Ectodermal cell (in vitro differentiated cells): Measurements from ENCODE around the gene NAMPT.

Source experiments
- H3K27ac ChIP-seq: 2 replicates; pipeline ENCODE4 v1.7.0; 2013; ENCODE audit warnings: mild to moderate bottlenecking, low read depth, low read length; ENCODE audit not compliant: insufficient read depth, poor library complexity, severe bottlenecking
- H3K27me3 ChIP-seq: 2 replicates; pipeline ENCODE4 v1.7.0; 2013; ENCODE audit warnings: mild to moderate bottlenecking, low read length; ENCODE audit not compliant: insufficient read depth, control insufficient read depth, poor library complexity, severe bottlenecking
- H3K36me3 ChIP-seq: one replicate; pipeline ENCODE4 v1.7.0; 2013; ENCODE audit warnings: low read length; ENCODE audit not compliant: control insufficient read depth, insufficient read depth
- H3K4me1 ChIP-seq: one replicate; pipeline ENCODE4 v1.7.0; 2013; ENCODE audit warnings: low read length; ENCODE audit not compliant: control insufficient read depth, insufficient read depth
- H3K4me3 ChIP-seq: 2 replicates; pipeline ENCODE4 v1.7.0; 2013; ENCODE audit warnings: low read depth, low read length, control low read depth; ENCODE audit not compliant: insufficient read depth
- H3K9me3 ChIP-seq: 2 replicates; pipeline ENCODE4 v1.7.0; 2013; ENCODE audit warnings: mild to moderate bottlenecking, low read length, moderate library complexity; ENCODE audit not compliant: control insufficient read depth
- WGBS, 2 experiments: methylation state at CpG; one replicate each; pipeline ENCODE4 v1.1.7; 2013; ENCODE audit warnings: missing lambda C conversion rate in 2 of 2; 5-methylcytosine and 5-hydroxymethylcytosine counted together

Gene NAMPT

DNA sequence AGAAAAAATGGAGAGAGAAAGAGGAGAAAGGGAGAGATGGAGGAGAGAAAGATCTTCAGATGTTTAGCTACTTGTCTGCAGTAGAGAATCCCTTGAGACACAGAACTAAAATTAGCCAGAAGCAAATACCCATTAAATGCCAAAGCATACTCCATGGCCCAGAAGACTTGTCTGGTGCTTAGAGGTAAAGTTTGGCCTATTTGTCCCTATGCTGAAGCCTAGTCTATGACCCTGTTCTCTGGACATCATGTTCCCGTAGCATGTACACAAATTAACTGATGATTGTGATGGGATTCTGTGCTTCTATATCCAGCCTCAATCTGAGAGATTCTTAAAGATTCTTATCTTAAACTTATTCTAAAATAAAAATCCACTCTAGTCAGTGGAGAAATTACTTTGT is 85.8 kb downstream of the NAMPT start:
- WGBS, 2 experiments, result 86 to 100% methylated on average over 1 of the region's 1 CpG

More for the DNA sequence above, 85.8 kb downstream of the NAMPT start:
- Histone ChIP-seq H3K4me3 (no peak overlapping the region), H3K27ac (no peak overlapping the region), H3K4me1 (no peaks in the 10 kb centered on the region), H3K36me3 (no peaks in the 10 kb centered on the region), H3K9me3 (no peaks in the 10 kb centered on the region), H3K27me3 (no peaks in the 10 kb centered on the region)
